HCT116 (cell line): Measurements from ENCODE around the gene LRRC71. TPM values are rescaled to one million over a fixed set of nuclear protein-coding genes. Genes with fewer than 3 reads are reported as not detected.

Experiments used
- ATAC-seq: fragments of 200-7000 bp; cut with Tn5 transposase; 2 replicates; pipeline ENCODE4 v1.9.1; 2020; ENCODE audit warnings: mild to moderate bottlenecking, moderate library complexity
- BruUV-seq: library from RNA; stranded (reverse); fragments of 400-500 nt; replicated peaks from 2 replicates; lab custom pipeline; 2021; lab: Mats Ljungman, UMichigan
- CTCF ChIA-PET: fragments of 300-600 bp; sonication (Branson Sonifier 250); formaldehyde crosslinking; loops from one replicate; lab custom pipeline; 2021; ENCODE audit warnings: antibody characterized with exemption; lab: Charles Lee
- POLR2A ChIA-PET: fragments of 300-600, 350-600 bp; sonication (Branson Sonifier 250); formaldehyde crosslinking; loops from one replicate; lab custom pipeline; 2021; ENCODE audit warnings: antibody characterized with exemption; lab: Charles Lee
- RAD21 ChIA-PET, 2 experiments: fragments of 300-600 bp; sonication (Branson Sonifier 250); formaldehyde crosslinking; loops; one replicate each; lab custom pipeline; 2023; ENCODE audit warnings: low total read pairs in 2 of 2; ENCODE audit not compliant: uncharacterized antibody in 2 of 2, unreplicated experiment in 2 of 2, low non-redundant PET in 1 of 2; lab: Charles Lee
- DNase-seq: peaks from one replicate; pipeline ENCODE4 v3.0.0-alpha.2; 2010; ENCODE audit warnings: low read depth, low spot score
- H2AFZ ChIP-seq: fragments of 200-600 bp; shearing (Covaris generic), sonication (generic); 2 replicates; pipeline ENCODE4 v1.6.1; 2017; ENCODE audit warnings: low read depth, mixed run types, mixed read lengths, antibody characterized with exemption, low read length; ENCODE audit not compliant: poor library complexity, severe bottlenecking
- H3K27ac ChIP-seq: 2 replicates; pipeline ENCODE4 v1.5.1; 2012; ENCODE audit warnings: low read depth, low read length
- H3K27me3 ChIP-seq: fragments of 200-600 bp; sonication (generic); 2 replicates; pipeline ENCODE4 v1.6.1; 2016; ENCODE audit warnings: mixed run types, low read length, mixed read lengths; ENCODE audit not compliant: insufficient read depth
- H3K36me3 ChIP-seq, 2 experiments: fragments of 200-500 bp in 1 of 2; fragments of 200-600 bp in 1 of 2; sonication (Bioruptor generic) in 1 of 2; sonication (generic) in 1 of 2; 2 replicates each; pipeline versions ENCODE4 v1.5.1 to v1.6.1; 2014 to 2016; ENCODE audit warnings: low read length in 2 of 2, inconsistent platforms in 1 of 2, mixed read lengths in 1 of 2, mixed run types in 1 of 2; ENCODE audit not compliant: insufficient read depth in 2 of 2, control insufficient read depth in 1 of 2
- H3K4me1 ChIP-seq, 2 experiments: fragments of 200-600 bp in 1 of 2; sonication (generic) in 1 of 2; 2 replicates each; pipeline versions ENCODE4 v1.5.1 to v1.6.1; 2012 to 2017; ENCODE audit warnings: low read length in 2 of 2, inconsistent platforms in 1 of 2, mild to moderate bottlenecking in 1 of 2, mixed read lengths in 1 of 2, mixed run types in 1 of 2, moderate library complexity in 1 of 2; ENCODE audit not compliant: insufficient read depth in 2 of 2, control insufficient read depth in 1 of 2
- H3K4me2 ChIP-seq: fragments of 200-600 bp; sonication (generic); 2 replicates; pipeline ENCODE4 v1.6.1; 2017; ENCODE audit warnings: mixed run types, low read length, mixed read lengths
- H3K4me3 ChIP-seq, 2 experiments: fragments of 200-600 bp in 1 of 2; sonication (generic) in 1 of 2; replicated peaks in 1 of 2; 2 replicates each; pipeline ENCODE4 v1.5.1; 2011 to 2016; ENCODE audit warnings: low read length in 2 of 2, control low read depth in 1 of 2, low read depth in 1 of 2, mild to moderate bottlenecking in 1 of 2, mixed read lengths in 1 of 2, mixed run types in 1 of 2
- H3K79me2 ChIP-seq: fragments of 200-600 bp; sonication (generic); 2 replicates; pipeline ENCODE4 v1.6.1; 2017; ENCODE audit warnings: mild to moderate bottlenecking, mixed run types, low read length, moderate library complexity, mixed read lengths; ENCODE audit not compliant: insufficient read depth
- H3K9ac ChIP-seq: fragments of 200-600 bp; sonication (generic); 2 replicates; pipeline ENCODE4 v1.6.1; 2016; ENCODE audit warnings: low read length, mixed read lengths
- H3K9me2 ChIP-seq: fragments of 200-600 bp; sonication (generic), shearing (Covaris generic); 2 replicates; pipeline ENCODE4 v1.6.1; 2017; ENCODE audit warnings: mixed run types, mild to moderate bottlenecking, moderate library complexity; ENCODE audit not compliant: insufficient read depth
- H3K9me3 ChIP-seq, 2 experiments: fragments of 200-500 bp in 1 of 2; fragments of 200-600 bp in 1 of 2; sonication (Bioruptor generic) in 1 of 2; sonication (generic) in 1 of 2; 2 replicates each; pipeline ENCODE4 v1.6.1; 2014 to 2017; ENCODE audit warnings: low read length in 2 of 2, mixed read lengths in 2 of 2, inconsistent platforms in 1 of 2, low read depth in 1 of 2, mild to moderate bottlenecking in 1 of 2, mixed run types in 1 of 2, moderate library complexity in 1 of 2; ENCODE audit not compliant: control insufficient read depth in 1 of 2, insufficient read depth in 1 of 2
- H4K20me1 ChIP-seq: fragments of 200-600 bp; sonication (generic), shearing (Covaris generic); 2 replicates; pipeline ENCODE4 v1.6.1; 2017; ENCODE audit warnings: mixed run types, mild to moderate bottlenecking, moderate library complexity; ENCODE audit not compliant: insufficient read depth
- CBX3 ChIP-seq: IDR thresholded peaks from 2 replicates; pipeline ENCODE4 v1.6.1; 2012; ENCODE audit warnings: low read depth
- CEBPB ChIP-seq: IDR thresholded peaks from 2 replicates; pipeline ENCODE4 v1.6.1; 2012; ENCODE audit warnings: low read depth
- EGR1 ChIP-seq: IDR thresholded peaks from 2 replicates; pipeline ENCODE4 v1.6.1; 2012; ENCODE audit warnings: low read depth
- ELF1 ChIP-seq: IDR thresholded peaks from 2 replicates; pipeline ENCODE4 v1.6.1; 2012; ENCODE audit warnings: low read depth, borderline replicate concordance
- EZH2phosphoT487 ChIP-seq: fragments of 200-600 bp; IDR thresholded peaks from 2 replicates; pipeline ENCODE4 v1.6.1; 2018; ENCODE audit warnings: antibody characterized with exemption, borderline replicate concordance
- JUND ChIP-seq: IDR thresholded peaks from 2 replicates; pipeline ENCODE4 v1.6.1; 2012
- SP1 ChIP-seq: IDR thresholded peaks from 2 replicates; pipeline ENCODE4 v1.6.1; 2012; ENCODE audit warnings: low read depth
- SRF ChIP-seq: IDR thresholded peaks from 2 replicates; pipeline ENCODE4 v1.6.1; 2012; ENCODE audit warnings: low read depth
- TCF7L2 ChIP-seq: IDR thresholded peaks from 2 replicates; pipeline ENCODE4 v1.7.0; 2011; ENCODE audit warnings: borderline replicate concordance, inconsistent platforms; ENCODE audit not compliant: insufficient read depth, insufficient read length; ENCODE audit errors: extremely low read depth
- intact Hi-C: fragments of 100-400 bp; cut with micrococcal nuclease; formaldehyde crosslinking; loops from 2 replicates; pipeline ENCODE4 v1.10.0; 2022
- total RNA-seq: library from RNA; stranded (reverse); gene quantifications from one replicate; pipeline ENCODE4 v1.2.1, GENCODE V29; 2021; ENCODE audit not compliant: unreplicated experiment
- TF ChIP-seq, protein P1 (sequence below): IDR thresholded peaks from 2 replicates; pipeline ENCODE4 v1.6.1; 2011; ENCODE audit warnings: mild to moderate bottlenecking, low read length, moderate library complexity; ENCODE audit not compliant: insufficient replicate concordance; ENCODE audit errors: extremely low read depth
- TF ChIP-seq, protein P2 (sequence below): IDR thresholded peaks from 2 replicates; pipeline ENCODE4 v1.6.1; 2012; ENCODE audit warnings: low read depth

Gene LRRC71
- total RNA-seq, 1 experiment from 2014 or later = not detected

GRCh38 chr1:156912310-156912709, 8.1 kb upstream of the LRRC71 start (continued):
- TF ChIP-seq ELF1 (no peak), JUND (no peak), SP1 (no peak), CBX3 (no peak), CEBPB (no peak), TCF7L2 (no peak), EZH2phosphoT487 (no peak), EGR1 (no peak)
- TF ChIP-seq, protein P1, sequence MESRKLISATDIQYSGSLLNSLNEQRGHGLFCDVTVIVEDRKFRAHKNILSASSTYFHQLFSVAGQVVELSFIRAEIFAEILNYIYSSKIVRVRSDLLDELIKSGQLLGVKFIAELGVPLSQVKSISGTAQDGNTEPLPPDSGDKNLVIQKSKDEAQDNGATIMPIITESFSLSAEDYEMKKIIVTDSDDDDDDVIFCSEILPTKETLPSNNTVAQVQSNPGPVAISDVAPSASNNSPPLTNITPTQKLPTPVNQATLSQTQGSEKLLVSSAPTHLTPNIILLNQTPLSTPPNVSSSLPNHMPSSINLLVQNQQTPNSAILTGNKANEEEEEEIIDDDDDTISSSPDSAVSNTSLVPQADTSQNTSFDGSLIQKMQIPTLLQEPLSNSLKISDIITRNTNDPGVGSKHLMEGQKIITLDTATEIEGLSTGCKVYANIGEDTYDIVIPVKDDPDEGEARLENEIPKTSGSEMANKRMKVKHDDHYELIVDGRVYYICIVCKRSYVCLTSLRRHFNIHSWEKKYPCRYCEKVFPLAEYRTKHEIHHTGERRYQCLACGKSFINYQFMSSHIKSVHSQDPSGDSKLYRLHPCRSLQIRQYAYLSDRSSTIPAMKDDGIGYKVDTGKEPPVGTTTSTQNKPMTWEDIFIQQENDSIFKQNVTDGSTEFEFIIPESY = no peak

DNA sequence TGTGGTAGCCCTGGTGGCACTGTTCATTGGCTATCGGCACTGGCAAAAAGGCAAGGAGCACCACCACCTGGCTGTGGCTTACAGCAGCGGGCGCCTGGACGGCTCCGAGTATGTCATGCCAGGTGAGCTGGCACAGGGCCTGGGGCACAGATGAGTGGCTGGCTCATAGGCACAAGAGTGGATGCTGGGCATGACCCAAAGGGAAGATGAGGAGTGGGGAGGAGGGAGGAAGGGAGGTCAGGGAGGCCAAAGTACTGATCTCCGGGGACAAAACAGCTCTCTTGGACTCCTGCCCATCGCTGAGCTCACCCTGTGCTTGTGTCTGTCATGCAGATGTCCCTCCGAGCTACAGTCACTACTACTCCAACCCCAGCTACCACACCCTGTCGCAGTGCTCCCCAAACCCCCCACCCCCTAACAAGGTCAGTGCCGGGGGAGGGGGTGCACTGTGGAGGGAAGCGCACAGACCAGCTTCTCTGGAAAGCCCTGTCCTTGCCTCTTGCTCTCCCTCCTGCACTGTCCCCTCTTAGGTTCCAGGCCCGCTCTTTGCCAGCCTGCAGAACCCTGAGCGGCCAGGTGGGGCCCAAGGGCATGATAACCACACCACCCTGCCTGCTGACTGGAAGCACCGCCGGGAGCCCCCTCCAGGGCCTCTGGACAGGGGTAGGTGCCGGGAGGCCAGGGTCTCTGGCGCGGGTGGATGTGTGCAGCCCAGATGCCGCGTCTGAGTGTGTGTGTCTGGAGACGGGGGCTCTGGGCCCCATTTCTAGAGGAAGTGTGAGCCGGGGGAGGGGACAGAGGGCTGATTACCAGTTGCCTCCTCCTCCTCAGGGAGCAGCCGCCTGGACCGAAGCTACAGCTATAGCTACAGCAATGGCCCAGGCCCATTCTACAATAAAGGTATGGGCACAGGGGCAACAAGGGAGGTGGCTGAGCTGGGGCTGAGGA, 7.3 kb upstream of the LRRC71 start:
- no peaks in the 10 kb centered on the region for H4K20me1 ChIP-seq
- intact Hi-C loops = no loop called here
- ChIA-PET POLR2A (no interaction called here), CTCF (no interaction called here)
- peaks cover 2 to 17% of the 10 kb centered on the region in 2 experiments; a peak in 3 of 4 replicates for H3K36me3 ChIP-seq
- H3K4me3 ChIP-seq = no peak overlapping the region
- BruUV-seq = no TSS peak
- peaks cover 0 to 15% of the 10 kb centered on the region in 2 experiments; a peak in 2 of 4 replicates for H3K4me1 ChIP-seq
- no peak overlapping the region for H3K9ac ChIP-seq
- peak; percentile 53; the same call in 1 of the 2 replicates for ATAC-seq
- no peaks in the 10 kb centered on the region for H3K9me2 ChIP-seq
- DNase-seq = no peak
- no peaks in the 10 kb centered on the region for H3K79me2 ChIP-seq
- no peak overlapping the region for H2AFZ ChIP-seq
- no peaks in the 10 kb centered on the region for H3K9me3 ChIP-seq
- H3K27me3 ChIP-seq = no peaks in the 10 kb centered on the region
- TF ChIP-seq, protein P2, sequence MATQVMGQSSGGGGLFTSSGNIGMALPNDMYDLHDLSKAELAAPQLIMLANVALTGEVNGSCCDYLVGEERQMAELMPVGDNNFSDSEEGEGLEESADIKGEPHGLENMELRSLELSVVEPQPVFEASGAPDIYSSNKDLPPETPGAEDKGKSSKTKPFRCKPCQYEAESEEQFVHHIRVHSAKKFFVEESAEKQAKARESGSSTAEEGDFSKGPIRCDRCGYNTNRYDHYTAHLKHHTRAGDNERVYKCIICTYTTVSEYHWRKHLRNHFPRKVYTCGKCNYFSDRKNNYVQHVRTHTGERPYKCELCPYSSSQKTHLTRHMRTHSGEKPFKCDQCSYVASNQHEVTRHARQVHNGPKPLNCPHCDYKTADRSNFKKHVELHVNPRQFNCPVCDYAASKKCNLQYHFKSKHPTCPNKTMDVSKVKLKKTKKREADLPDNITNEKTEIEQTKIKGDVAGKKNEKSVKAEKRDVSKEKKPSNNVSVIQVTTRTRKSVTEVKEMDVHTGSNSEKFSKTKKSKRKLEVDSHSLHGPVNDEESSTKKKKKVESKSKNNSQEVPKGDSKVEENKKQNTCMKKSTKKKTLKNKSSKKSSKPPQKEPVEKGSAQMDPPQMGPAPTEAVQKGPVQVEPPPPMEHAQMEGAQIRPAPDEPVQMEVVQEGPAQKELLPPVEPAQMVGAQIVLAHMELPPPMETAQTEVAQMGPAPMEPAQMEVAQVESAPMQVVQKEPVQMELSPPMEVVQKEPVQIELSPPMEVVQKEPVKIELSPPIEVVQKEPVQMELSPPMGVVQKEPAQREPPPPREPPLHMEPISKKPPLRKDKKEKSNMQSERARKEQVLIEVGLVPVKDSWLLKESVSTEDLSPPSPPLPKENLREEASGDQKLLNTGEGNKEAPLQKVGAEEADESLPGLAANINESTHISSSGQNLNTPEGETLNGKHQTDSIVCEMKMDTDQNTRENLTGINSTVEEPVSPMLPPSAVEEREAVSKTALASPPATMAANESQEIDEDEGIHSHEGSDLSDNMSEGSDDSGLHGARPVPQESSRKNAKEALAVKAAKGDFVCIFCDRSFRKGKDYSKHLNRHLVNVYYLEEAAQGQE = no peak
- no peak for TF ChIP-seq SRF
- TF ChIP-seq, all 23 proteins: peak for 0
- H3K27ac ChIP-seq = no peak overlapping the region
- RAD21 ChIA-PET = no interaction called here
- H3K4me2 ChIP-seq = no peak overlapping the region
